ENCODE results near the gene FOXP1.

FOXP1 gene

DNA sequence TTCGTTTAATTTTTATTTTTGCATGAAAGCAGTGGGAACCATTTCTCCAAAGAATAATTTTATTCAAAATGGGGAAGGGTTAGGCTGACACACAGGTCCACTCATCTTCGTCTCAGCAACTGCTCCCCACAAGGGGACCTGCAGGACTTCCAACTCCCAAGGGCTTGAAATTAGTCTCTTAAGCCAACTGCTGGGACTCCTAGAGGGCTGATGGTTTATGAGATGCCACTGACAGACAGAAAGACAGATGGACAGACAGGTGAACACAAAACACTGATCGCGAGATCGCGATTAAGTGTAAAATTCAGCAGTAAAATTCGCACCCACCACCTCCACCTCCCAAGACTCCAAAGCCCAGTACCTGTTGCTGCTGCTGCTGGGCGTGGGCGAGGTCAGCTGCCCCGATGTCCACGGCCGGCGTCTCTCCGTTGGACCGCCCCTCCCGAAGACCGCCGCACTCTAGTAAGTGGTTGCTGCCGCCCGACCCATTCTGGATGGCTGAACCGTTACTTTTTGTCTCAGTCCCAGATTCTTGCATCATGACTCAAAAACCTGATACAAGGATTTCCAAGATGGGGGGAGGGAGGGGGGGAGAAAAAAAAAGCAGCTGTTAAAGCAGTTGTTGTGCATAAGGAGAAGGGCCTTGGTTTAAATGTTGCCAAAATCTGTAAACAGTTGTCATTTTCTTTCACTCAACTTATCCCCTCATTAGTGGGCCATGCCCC lies 385.5 kb downstream of the FOXP1 start:
- TF ChIP-seq TAF1 (IDR thresholded peaks at IDR 0.05; ENCODE audit: borderline replicate concordance, low read depth, low read length) (no peak), POLR2A (IDR thresholded peaks at IDR 0.05; ENCODE audit: low read depth, low read length) (no peak), POLR2AphosphoS5 (IDR thresholded peaks at IDR 0.05; ENCODE audit: low read depth, low read length) (no peak)
- DNase-seq (ENCODE audit: insufficient read length): no peak
- no peak for FAIRE-seq

DNA sequence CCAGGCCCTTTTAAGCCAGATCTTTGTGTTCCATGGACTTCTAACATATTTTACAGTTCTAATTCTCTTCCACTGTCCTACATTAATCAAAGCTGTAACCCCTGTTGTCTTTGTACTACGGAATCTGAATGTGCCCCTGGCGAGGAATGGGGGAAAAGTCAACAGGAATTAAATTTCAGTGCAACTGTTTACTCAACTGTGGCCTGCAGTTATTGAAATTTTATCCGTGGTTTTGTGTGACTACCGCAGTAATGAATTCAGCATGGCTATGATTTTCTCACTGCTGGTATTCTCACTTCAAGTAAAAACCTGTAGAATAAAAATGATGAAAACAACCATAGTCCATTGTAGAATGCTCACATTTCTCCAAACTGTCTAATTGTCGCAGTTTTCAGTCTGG lies 388.0 kb downstream of the FOXP1 start:
- FAIRE-seq (no peak), DNase-seq (ENCODE audit: insufficient read length) (no peak)
- TF ChIP-seq TAF1 (IDR thresholded peaks at IDR 0.05; ENCODE audit: borderline replicate concordance, low read depth, low read length): no peak
- TF ChIP-seq POLR2A (IDR thresholded peaks at IDR 0.05; ENCODE audit: low read depth, low read length): no peak
- no peak for TF ChIP-seq POLR2AphosphoS5 (IDR thresholded peaks at IDR 0.05; ENCODE audit: low read depth, low read length)

- DNase-seq (ENCODE audit: insufficient read length) (no peak), FAIRE-seq (no peak)
Measured at GRCh38 chr3:71194785-71195184, 388.7 kb downstream of the FOXP1 start.

DNA sequence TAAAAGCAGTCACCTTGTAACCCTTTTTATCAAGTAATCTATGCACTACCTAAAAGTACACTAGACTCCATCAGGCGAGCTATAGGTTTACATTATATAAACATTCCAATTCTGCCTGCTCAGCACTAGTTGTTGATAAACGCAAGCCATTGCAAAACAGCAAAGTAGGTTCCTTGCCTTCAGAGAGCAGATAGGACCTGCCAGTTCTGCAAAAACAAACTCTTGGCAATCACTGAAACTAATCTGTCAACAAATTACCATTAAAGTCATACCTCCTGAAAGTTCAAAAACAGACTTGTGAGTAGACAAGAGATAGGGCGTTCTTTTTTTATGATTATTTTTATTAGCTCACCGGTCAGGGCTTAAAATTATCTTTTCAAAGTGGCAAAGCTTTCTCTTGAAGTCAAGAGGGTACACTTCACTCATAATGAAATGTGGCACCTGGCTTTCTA lies 392.5 kb downstream of the FOXP1 start:
- FAIRE-seq (no peak), DNase-seq (ENCODE audit: insufficient read length) (no peak)
- no peak for TF ChIP-seq TAF1 (IDR thresholded peaks at IDR 0.05; ENCODE audit: borderline replicate concordance, low read depth, low read length)
- TF ChIP-seq POLR2AphosphoS5 (IDR thresholded peaks at IDR 0.05; ENCODE audit: low read depth, low read length): no peak
- TF ChIP-seq POLR2A (IDR thresholded peaks at IDR 0.05; ENCODE audit: low read depth, low read length): no peak

More at GRCh38 chr3:71194785-71195184, 388.7 kb downstream of the FOXP1 start:
- no peak for TF ChIP-seq POLR2AphosphoS5 (IDR thresholded peaks at IDR 0.05; ENCODE audit: low read depth, low read length)
- TF ChIP-seq POLR2A (IDR thresholded peaks at IDR 0.05; ENCODE audit: low read depth, low read length): no peak

DNA sequence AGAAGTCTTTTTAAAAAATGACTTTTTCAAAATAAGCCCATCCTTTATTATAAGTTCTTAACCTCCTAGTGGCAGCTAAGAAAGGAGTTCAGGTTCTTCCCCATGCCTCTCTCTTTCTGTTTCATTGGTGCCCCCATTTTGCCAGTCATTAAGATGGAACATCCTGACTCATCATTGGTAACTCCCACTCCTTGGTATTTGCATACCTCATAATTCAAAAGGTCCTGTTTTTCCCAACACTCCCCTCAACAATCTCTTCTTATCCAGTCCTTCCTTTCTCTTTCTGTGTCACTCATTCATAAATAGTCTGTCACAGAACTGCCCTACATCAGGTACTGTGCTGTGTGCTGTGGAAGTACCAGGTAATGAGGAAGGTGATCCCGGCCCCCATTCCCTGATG lies 394.0 kb downstream of the FOXP1 start:
- TF ChIP-seq TAF1 (IDR thresholded peaks at IDR 0.05; ENCODE audit: borderline replicate concordance, low read depth, low read length) (no peak), POLR2AphosphoS5 (IDR thresholded peaks at IDR 0.05; ENCODE audit: low read depth, low read length) (no peak), POLR2A (IDR thresholded peaks at IDR 0.05; ENCODE audit: low read depth, low read length) (no peak)
- FAIRE-seq: no peak
- no peak for DNase-seq (ENCODE audit: insufficient read length)

DNA sequence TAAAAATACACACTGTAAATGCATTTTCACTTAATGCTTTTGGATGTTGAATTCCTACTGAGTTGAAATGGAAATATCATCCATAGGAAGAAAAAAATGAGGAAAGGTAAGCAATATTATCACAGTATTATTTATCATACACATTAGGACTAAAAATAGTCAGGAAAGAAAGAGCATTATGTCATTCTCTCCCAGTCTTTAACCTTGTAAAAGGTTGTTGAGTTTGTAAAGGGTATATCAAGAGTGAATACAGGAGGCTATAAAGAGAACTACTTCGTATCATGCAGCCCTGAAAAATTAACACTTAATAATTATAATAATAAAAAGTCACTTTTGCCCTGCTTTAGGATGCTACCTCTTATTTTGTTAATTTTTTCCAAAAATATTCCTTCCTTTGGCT lies 395.8 kb downstream of the FOXP1 start:
- FAIRE-seq: no peak
- TF ChIP-seq TAF1 (IDR thresholded peaks at IDR 0.05; ENCODE audit: borderline replicate concordance, low read depth, low read length): no peak
- TF ChIP-seq POLR2AphosphoS5 (IDR thresholded peaks at IDR 0.05; ENCODE audit: low read depth, low read length): no peak
- no peak for TF ChIP-seq POLR2A (IDR thresholded peaks at IDR 0.05; ENCODE audit: low read depth, low read length)

DNA sequence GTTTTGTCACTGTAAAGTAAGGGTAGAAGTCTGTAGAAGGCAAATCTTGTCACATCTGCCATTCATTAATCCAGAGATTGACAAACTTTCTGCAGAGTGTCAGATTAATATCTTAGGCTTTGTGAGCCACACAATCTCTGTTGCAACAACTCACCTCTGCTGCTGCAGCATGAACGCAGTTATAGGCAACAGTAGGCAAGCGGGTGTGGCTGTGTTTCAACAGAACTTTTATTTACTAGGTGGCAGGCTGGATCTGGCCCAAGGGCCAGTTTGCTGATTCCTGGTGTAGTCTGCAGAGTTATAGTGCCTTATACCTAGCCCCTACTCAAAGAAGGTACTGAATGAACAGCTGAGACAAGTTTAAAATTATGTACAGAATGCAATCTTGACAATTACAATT lies 396.7 kb downstream of the FOXP1 start:
- DNase-seq (ENCODE audit: insufficient read length): no peak
- FAIRE-seq: no peak
- TF ChIP-seq TAF1 (IDR thresholded peaks at IDR 0.05; ENCODE audit: borderline replicate concordance, low read depth, low read length): no peak

More for the DNA sequence above, 395.8 kb downstream of the FOXP1 start:
- no peak for DNase-seq (ENCODE audit: insufficient read length)

- DNase-seq (ENCODE audit: insufficient read length) (no peak), FAIRE-seq (no peak)
- TF ChIP-seq TAF1 (IDR thresholded peaks at IDR 0.05; ENCODE audit: borderline replicate concordance, low read depth, low read length) (no peak), POLR2AphosphoS5 (IDR thresholded peaks at IDR 0.05; ENCODE audit: low read depth, low read length) (no peak), POLR2A (IDR thresholded peaks at IDR 0.05; ENCODE audit: low read depth, low read length) (no peak)
Measured at GRCh38 chr3:71185733-71186455, 397.6 kb downstream of the FOXP1 start.

DNA sequence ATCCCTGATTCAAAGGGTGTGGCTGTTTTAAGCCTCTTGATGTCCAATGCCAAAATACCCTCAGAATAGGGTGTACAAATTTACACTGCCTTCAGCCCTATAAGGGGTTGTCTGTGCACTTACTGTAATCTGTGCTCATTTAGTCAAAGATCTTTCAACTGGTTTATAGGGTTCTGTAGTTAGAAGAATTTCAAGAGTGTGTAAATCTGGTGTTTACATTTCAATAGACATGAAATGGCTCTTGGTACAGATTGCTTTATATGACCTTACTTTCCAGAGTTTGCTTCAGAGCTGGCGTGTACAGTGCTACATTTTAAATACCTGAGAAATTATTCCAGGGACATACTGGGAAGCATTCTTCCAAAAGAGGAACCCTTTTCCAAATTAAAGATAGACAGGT lies 399.3 kb downstream of the FOXP1 start:
- TF ChIP-seq POLR2AphosphoS5 (IDR thresholded peaks at IDR 0.05; ENCODE audit: low read depth, low read length) (no peak), TAF1 (IDR thresholded peaks at IDR 0.05; ENCODE audit: borderline replicate concordance, low read depth, low read length) (no peak), POLR2A (IDR thresholded peaks at IDR 0.05; ENCODE audit: low read depth, low read length) (no peak)
- DNase-seq (ENCODE audit: insufficient read length): no peak
- FAIRE-seq: no peak

GRCh38 chr3:71183549-71183948 lies 400.0 kb downstream of the FOXP1 start:
- no peak for DNase-seq (ENCODE audit: insufficient read length)
- no peak for FAIRE-seq

DNA sequence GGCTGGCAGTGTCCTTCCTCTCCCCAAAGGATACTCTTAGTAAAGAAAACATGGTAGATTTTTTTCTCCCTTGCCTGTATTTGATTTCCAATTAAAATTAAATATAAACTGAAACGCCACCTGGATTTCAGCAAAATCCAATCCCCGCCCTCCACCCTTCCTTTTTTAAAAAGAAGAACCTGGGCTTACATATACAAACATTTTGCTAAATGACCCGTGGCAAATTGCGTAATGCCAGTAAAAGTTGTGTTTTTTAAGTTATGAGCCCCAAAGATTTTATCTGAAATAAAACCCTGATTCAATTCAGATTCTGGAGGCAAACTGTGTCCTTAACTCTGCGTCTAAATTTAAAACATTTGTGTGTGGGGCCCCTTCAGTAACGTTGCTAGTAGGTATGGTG lies 403.0 kb downstream of the FOXP1 start:
- TF ChIP-seq POLR2AphosphoS5 (IDR thresholded peaks at IDR 0.05; ENCODE audit: low read depth, low read length): no peak
- no peak for TF ChIP-seq TAF1 (IDR thresholded peaks at IDR 0.05; ENCODE audit: borderline replicate concordance, low read depth, low read length)
- TF ChIP-seq POLR2A (IDR thresholded peaks at IDR 0.05; ENCODE audit: low read depth, low read length): no peak
- DNase-seq (ENCODE audit: insufficient read length) (no peak), FAIRE-seq (no peak)

More at GRCh38 chr3:71183549-71183948, 400.0 kb downstream of the FOXP1 start:
- TF ChIP-seq POLR2AphosphoS5 (IDR thresholded peaks at IDR 0.05; ENCODE audit: low read depth, low read length) (no peak), TAF1 (IDR thresholded peaks at IDR 0.05; ENCODE audit: borderline replicate concordance, low read depth, low read length) (no peak), POLR2A (IDR thresholded peaks at IDR 0.05; ENCODE audit: low read depth, low read length) (no peak)

DNA sequence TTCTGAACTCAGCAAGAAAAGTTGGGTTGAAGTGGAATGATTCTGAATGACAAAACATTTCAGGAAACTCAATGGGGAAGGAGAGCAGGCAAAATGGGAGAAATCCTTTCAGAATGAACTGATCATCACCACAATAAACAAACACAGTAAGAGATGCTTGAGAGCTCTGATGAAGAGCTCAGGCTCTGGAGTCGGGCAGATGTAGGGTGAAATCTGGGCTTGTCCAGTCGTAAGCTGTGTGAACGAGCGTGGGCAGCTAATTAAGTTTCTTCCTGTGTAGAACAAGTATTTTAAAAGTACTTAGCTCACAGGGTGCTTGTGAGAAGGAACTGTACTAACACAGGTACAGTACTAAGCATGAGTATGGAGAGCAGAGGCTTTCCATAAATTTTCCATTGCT lies 406.2 kb downstream of the FOXP1 start:
- DNase-seq (ENCODE audit: insufficient read length) (no peak), FAIRE-seq (no peak)
- TF ChIP-seq TAF1 (IDR thresholded peaks at IDR 0.05; ENCODE audit: borderline replicate concordance, low read depth, low read length) (no peak), POLR2A (IDR thresholded peaks at IDR 0.05; ENCODE audit: low read depth, low read length) (no peak), POLR2AphosphoS5 (IDR thresholded peaks at IDR 0.05; ENCODE audit: low read depth, low read length) (no peak)

Measured in GM12892 (cell line).